ENCODE results near the gene NDUFB4. TPM values are rescaled to one million over a fixed set of nuclear protein-coding genes. Genes with fewer than 3 reads are reported as not detected.

Gene NDUFB4
- total and polyA plus RNA-seq, 2 donors = 154 to 199 TPM

DNA sequence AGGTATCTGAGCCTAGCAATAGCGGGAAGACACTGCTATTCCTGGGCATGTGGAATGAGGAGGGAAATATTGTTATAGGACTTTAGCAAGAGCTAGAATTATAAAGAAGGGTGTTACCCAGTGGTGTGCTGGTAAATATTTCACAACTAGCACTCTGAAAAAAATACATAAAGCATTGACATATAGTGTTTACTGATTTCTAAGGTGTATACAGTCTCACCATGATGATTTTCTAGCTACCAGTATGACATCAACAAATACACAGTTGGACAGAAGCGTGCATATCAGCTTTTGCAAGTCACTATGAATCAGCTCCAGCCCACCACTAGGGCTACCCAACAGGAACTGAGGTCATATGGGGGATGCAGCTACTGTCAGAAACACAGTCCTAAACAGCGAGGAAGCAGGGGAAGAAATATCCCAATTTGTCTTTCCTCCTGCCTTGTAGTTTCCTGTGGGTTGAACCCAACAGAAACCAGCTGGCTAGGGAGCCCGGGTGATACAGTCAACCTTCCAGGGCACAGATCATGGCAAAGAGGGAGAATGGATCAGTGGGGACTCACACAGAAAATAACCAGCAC, 46.3 kb downstream of the NDUFB4 start:
- no peak for DNase-seq (ENCODE audit: low read depth in 6 of 9, low spot score in 9 of 9)

DNA sequence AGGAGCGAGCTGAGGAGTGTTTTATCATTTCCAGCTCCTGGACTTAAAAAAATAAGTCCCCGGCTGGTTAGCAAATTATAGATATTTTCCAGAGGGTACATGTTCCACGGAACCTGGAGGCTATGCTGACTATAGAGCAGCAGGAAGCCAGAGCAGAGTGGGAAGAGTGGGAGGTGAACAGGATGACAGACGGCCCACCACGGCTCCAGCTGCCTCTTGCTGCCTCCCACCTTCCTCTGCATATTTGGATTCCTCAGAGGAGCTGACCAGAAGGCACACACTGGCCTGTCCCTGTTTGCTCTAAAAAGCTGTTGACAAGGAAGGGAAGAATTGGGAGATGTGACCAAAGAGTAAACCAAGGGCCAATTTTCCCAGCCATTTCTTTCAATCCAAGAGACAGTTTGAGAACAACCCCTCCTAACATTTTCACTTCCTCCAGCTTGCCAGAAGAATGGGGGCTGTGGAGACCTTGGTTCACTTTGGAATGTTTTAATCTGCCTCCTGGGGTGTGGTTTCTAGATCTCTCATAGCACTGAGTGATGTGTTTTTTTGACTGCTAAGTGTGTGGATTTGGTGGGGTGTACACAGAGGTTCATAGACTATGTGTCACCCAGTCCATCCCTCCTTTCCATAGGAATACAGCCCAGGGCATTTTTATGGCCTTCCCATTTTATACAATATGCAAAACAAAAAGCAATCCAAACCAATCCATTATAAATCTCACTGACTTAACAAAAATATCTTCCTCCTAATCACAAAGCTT, 49.1 kb downstream of the NDUFB4 start:
- no peaks in the 10 kb centered on the region for H3K4me1 ChIP-seq (ENCODE audit: control insufficient read depth in 2 of 2, insufficient read depth in 2 of 2, low read length in 2 of 2)
- no peak overlapping the region for H3K4me3 ChIP-seq (ENCODE audit: low read length in 2 of 2)
- no peak overlapping the region for H3K27ac ChIP-seq (ENCODE audit: low read depth in 1 of 2, low read length in 1 of 2)
- WGBS = 78% methylated on average over 5 of the region's 5 CpGs
- H3K36me3 ChIP-seq (ENCODE audit: control insufficient read depth in 2 of 2, insufficient read depth in 2 of 2, low read length in 1 of 2) = no peaks in the 10 kb centered on the region
- no peaks in the 10 kb centered on the region for H3K27me3 ChIP-seq (ENCODE audit: control insufficient read depth in 2 of 2, insufficient read depth in 1 of 2, low read length in 1 of 2)
- no peak for DNase-seq (ENCODE audit: low read depth in 6 of 9, low spot score in 9 of 9)
- no peaks in the 10 kb centered on the region for H3K9me3 ChIP-seq (ENCODE audit: control insufficient read depth in 2 of 2, insufficient read depth in 1 of 2, low read length in 1 of 2)

More for the DNA sequence above, 46.3 kb downstream of the NDUFB4 start:
- Histone ChIP-seq H3K36me3 (ENCODE audit: control insufficient read depth in 2 of 2, insufficient read depth in 2 of 2, low read length in 1 of 2) (no peaks in the 10 kb centered on the region), H3K4me3 (ENCODE audit: low read length in 2 of 2) (no peak overlapping the region), H3K27ac (ENCODE audit: low read depth in 1 of 2, low read length in 1 of 2) (no peak overlapping the region), H3K27me3 (ENCODE audit: control insufficient read depth in 2 of 2, insufficient read depth in 1 of 2, low read length in 1 of 2) (no peaks in the 10 kb centered on the region), H3K4me1 (ENCODE audit: control insufficient read depth in 2 of 2, insufficient read depth in 2 of 2, low read length in 2 of 2) (no peaks in the 10 kb centered on the region), H3K9me3 (ENCODE audit: control insufficient read depth in 2 of 2, insufficient read depth in 1 of 2, low read length in 1 of 2) (no peaks in the 10 kb centered on the region)
- 30% methylated on average over 4 of the region's 4 CpGs for WGBS

DNA sequence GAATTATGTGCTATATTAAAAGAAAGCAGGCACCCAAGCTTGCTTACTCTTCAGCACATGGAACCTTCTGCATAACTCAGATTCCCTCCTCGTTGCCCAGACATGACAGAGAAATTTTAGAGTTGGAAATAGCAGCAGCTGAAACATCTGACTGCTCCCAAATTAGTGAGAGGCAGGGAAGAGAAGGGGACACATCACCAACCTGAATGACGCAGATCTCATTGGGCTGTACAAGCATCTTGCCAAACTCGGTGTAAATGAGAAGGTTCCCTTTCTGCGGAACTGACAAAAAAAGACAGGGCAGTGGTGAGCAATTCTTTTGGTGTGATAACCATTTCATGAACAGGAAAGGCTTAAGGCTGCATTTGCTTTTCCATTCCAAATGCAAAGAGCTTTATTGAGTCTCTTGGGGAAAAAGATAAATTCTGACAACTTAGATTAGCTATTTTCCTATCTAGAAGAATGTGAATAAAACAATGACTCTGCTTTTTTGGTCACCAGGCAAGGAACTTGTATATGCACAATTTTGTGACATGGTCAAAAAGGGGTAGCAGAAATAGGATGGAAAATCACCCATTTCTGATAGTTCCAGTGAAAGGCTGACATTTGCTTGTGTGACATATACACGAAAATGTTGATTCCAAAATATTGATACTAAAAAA, 50.8 kb downstream of the NDUFB4 start:
- Histone ChIP-seq H3K4me3 (ENCODE audit: low read length in 2 of 2) (no peak overlapping the region), H3K27me3 (ENCODE audit: control insufficient read depth in 2 of 2, insufficient read depth in 1 of 2, low read length in 1 of 2) (no peaks in the 10 kb centered on the region), H3K27ac (ENCODE audit: low read depth in 1 of 2, low read length in 1 of 2) (no peak overlapping the region), H3K4me1 (ENCODE audit: control insufficient read depth in 2 of 2, insufficient read depth in 2 of 2, low read length in 2 of 2) (no peaks in the 10 kb centered on the region), H3K36me3 (ENCODE audit: control insufficient read depth in 2 of 2, insufficient read depth in 2 of 2, low read length in 1 of 2) (no peaks in the 10 kb centered on the region), H3K9me3 (ENCODE audit: control insufficient read depth in 2 of 2, insufficient read depth in 1 of 2, low read length in 1 of 2) (no peaks in the 10 kb centered on the region)
- no peak for DNase-seq (ENCODE audit: low read depth in 6 of 9, low spot score in 9 of 9)
- WGBS = 90% methylated on average over 5 of the region's 5 CpGs

DNA sequence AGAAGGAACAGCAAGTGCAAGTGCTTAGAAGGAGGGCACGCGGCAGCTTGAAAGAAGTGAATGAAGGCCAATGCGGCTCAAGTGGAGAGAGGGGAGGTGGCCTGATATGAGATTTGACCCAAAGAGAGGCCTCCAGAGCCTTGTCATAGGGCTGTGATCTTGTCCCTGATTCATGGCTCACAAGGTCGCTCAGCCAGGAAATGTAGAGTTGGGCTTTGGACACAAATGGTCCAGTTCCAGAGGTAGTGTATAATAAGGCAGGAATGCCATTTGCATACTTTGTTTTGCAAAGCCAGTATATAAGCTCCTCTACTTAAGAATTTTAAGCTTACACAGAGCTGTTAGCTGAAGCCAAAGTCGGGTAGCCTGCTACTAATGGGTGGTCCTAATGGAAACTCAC, 52.2 kb downstream of the NDUFB4 start:
- no peaks in the 10 kb centered on the region for H3K9me3 ChIP-seq (ENCODE audit: control insufficient read depth in 2 of 2, insufficient read depth in 1 of 2, low read length in 1 of 2)
- H3K4me1 ChIP-seq (ENCODE audit: control insufficient read depth in 2 of 2, insufficient read depth in 2 of 2, low read length in 2 of 2) = no peaks in the 10 kb centered on the region
- WGBS = 95% methylated on average over 5 of the region's 5 CpGs
- no peaks in the 10 kb centered on the region for H3K27me3 ChIP-seq (ENCODE audit: control insufficient read depth in 2 of 2, insufficient read depth in 1 of 2, low read length in 1 of 2)
- no peak overlapping the region for H3K27ac ChIP-seq (ENCODE audit: low read depth in 1 of 2, low read length in 1 of 2)
- no peaks in the 10 kb centered on the region for H3K36me3 ChIP-seq (ENCODE audit: control insufficient read depth in 2 of 2, insufficient read depth in 2 of 2, low read length in 1 of 2)
- no peak for DNase-seq (ENCODE audit: low read depth in 6 of 9, low spot score in 9 of 9)
- no peak overlapping the region for H3K4me3 ChIP-seq (ENCODE audit: low read length in 2 of 2)

DNA sequence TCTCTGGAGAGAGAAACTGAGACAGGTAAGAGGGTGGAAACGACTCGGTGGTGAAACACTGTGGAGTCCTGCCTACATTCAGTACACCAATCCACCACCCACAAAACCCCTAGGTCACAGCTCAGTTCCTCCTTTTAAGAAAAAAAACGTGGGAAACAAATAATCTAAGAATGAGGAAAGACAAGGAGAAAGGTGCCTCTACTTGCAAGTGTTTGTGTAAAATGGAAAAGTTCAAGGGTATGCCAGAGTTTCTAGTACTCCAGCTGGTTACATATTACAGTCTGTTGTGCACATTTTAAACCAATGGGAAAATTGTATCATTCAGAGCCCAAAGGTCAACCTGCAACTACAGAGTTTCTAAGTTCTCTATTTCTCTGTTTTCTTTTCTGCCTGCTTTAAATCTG, 53.7 kb downstream of the NDUFB4 start:
- Histone ChIP-seq H3K36me3 (ENCODE audit: control insufficient read depth in 2 of 2, insufficient read depth in 2 of 2, low read length in 1 of 2) (no peaks in the 10 kb centered on the region), H3K9me3 (ENCODE audit: control insufficient read depth in 2 of 2, insufficient read depth in 1 of 2, low read length in 1 of 2) (no peaks in the 10 kb centered on the region), H3K4me1 (ENCODE audit: control insufficient read depth in 2 of 2, insufficient read depth in 2 of 2, low read length in 2 of 2) (no peaks in the 10 kb centered on the region), H3K27me3 (ENCODE audit: control insufficient read depth in 2 of 2, insufficient read depth in 1 of 2, low read length in 1 of 2) (no peaks in the 10 kb centered on the region), H3K4me3 (ENCODE audit: low read length in 2 of 2) (no peak overlapping the region), H3K27ac (ENCODE audit: low read depth in 1 of 2, low read length in 1 of 2) (no peak overlapping the region)
- no peak for DNase-seq (ENCODE audit: low read depth in 6 of 9, low spot score in 9 of 9)
- WGBS = 70% methylated on average over 3 of the region's 3 CpGs

DNA sequence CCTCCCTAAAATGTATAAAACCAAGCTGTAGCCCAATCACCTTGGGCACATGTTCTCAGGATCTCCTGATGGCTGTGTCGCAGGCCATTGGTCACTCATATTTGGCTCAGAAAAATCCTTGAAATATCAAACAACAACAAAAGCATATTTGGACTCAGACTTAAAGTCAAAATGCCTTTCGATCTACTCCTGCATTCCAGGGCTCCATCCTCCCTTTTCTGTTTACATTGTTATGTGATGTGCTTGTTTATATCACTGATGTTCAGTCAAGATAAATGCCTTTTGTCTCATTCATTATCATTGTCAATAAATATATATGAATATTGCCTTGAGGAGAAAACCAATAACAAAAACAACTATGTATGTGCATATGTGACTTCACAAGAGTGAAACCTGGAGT, 54.2 kb downstream of the NDUFB4 start:
- no peak for DNase-seq (ENCODE audit: low read depth in 6 of 9, low spot score in 9 of 9)
- Histone ChIP-seq H3K9me3 (ENCODE audit: control insufficient read depth in 2 of 2, insufficient read depth in 1 of 2, low read length in 1 of 2) (no peaks in the 10 kb centered on the region), H3K27ac (ENCODE audit: low read depth in 1 of 2, low read length in 1 of 2) (no peak overlapping the region), H3K27me3 (ENCODE audit: control insufficient read depth in 2 of 2, insufficient read depth in 1 of 2, low read length in 1 of 2) (no peaks in the 10 kb centered on the region), H3K4me3 (ENCODE audit: low read length in 2 of 2) (no peak overlapping the region), H3K36me3 (ENCODE audit: control insufficient read depth in 2 of 2, insufficient read depth in 2 of 2, low read length in 1 of 2) (no peaks in the 10 kb centered on the region), H3K4me1 (ENCODE audit: control insufficient read depth in 2 of 2, insufficient read depth in 2 of 2, low read length in 2 of 2) (no peaks in the 10 kb centered on the region)
- 97% methylated on average over 2 of the region's 2 CpGs for WGBS

Other genes with a start within 250 kb of the NDUFB4 start
- 14.9 TPM for gene LRRC58, start 247.0 kb upstream of the NDUFB4 start, total RNA-seq
- gene LRRC58, start 247.0 kb upstream of the NDUFB4 start, polyA plus RNA-seq = 8.2 TPM
- 53.5 TPM for gene FSTL1, start 145.3 kb upstream of the NDUFB4 start, total RNA-seq
- 27.1 TPM for gene FSTL1, start 145.3 kb upstream of the NDUFB4 start, polyA plus RNA-seq
- 0.38 TPM for gene HGD, start 85.9 kb downstream of the NDUFB4 start, total RNA-seq
- 1.9 TPM for gene HGD, start 85.9 kb downstream of the NDUFB4 start, polyA plus RNA-seq
- 14.8 TPM for gene RABL3, start 146.2 kb downstream of the NDUFB4 start, total RNA-seq
- 8.5 TPM for gene RABL3, start 146.2 kb downstream of the NDUFB4 start, polyA plus RNA-seq
- gene GTF2E1, start 146.4 kb downstream of the NDUFB4 start, total RNA-seq = 15.5 TPM
- gene GTF2E1, start 146.4 kb downstream of the NDUFB4 start, polyA plus RNA-seq = 11.1 TPM